Keratinocyte (primary cell): ENCODE data around the gene TTYH2. TPM values are rescaled to one million over a fixed set of nuclear protein-coding genes. Genes with fewer than 3 reads are reported as not detected.

Experiments
- DNase-seq: peaks from one replicate; pipeline ENCODE4 v3.0.0-alpha.2; 2011; ENCODE audit warnings: low read depth, missing footprints, low spot score
- FAIRE-seq: peaks from 2 replicates; lab custom pipeline; 2011; peaks lifted over from hg19 to GRCh38; lab: Jason Lieb, UNC
- H2AFZ ChIP-seq: 2 replicates; pipeline ENCODE4 v1.6.0; 2012; ENCODE audit warnings: low read length, control low read depth, inconsistent platforms; ENCODE audit not compliant: control insufficient read depth
- H3K27ac ChIP-seq: 2 replicates; pipeline ENCODE4 v1.5.1; 2011; ENCODE audit warnings: low read length; ENCODE audit not compliant: control insufficient read depth, insufficient read depth
- H3K27me3 ChIP-seq: 3 replicates; pipeline ENCODE4 v1.6.0; 2011; ENCODE audit warnings: low read length; ENCODE audit not compliant: control insufficient read depth, insufficient read depth; ENCODE audit errors: extremely low read depth
- H3K36me3 ChIP-seq, 2 experiments: 2 replicates in 1 of 2; 3 replicates in 1 of 2; pipeline ENCODE4 v1.5.1; 2011; ENCODE audit warnings: low read length in 2 of 2, mild to moderate bottlenecking in 1 of 2; ENCODE audit not compliant: control insufficient read depth in 2 of 2, insufficient read depth in 2 of 2; ENCODE audit errors: extremely low read depth in 1 of 2
- H3K4me1 ChIP-seq: 3 replicates; pipeline ENCODE4 v1.5.1; 2011; ENCODE audit warnings: low read length; ENCODE audit not compliant: control insufficient read depth, insufficient read depth; ENCODE audit errors: extremely low read depth
- H3K4me2 ChIP-seq: 3 replicates; pipeline ENCODE4 v1.6.0; 2011; ENCODE audit warnings: low read depth, low read length; ENCODE audit not compliant: control insufficient read depth, insufficient read depth; ENCODE audit errors: extremely low read depth
- H3K4me3 ChIP-seq, 3 experiments: fragments of 200-600 bp in 1 of 3; sonication (generic) in 1 of 3; 2 replicates in 2 of 3; 3 replicates in 1 of 3; pipeline ENCODE4 v1.5.1; 2011 to 2016; ENCODE audit warnings: low read length in 3 of 3, mild to moderate bottlenecking in 3 of 3, control low read depth in 2 of 3, inconsistent platforms in 1 of 3, low read depth in 1 of 3, mixed read lengths in 1 of 3, mixed run types in 1 of 3, moderate library complexity in 1 of 3; ENCODE audit not compliant: control insufficient read depth in 2 of 3, insufficient read depth in 2 of 3; ENCODE audit errors: extremely low read depth in 1 of 3
- H3K79me2 ChIP-seq: 2 replicates; pipeline ENCODE4 v1.6.0; 2012; ENCODE audit warnings: low read length; ENCODE audit not compliant: control insufficient read depth, insufficient read depth
- H3K9ac ChIP-seq: 3 replicates; pipeline ENCODE4 v1.6.0; 2011; ENCODE audit warnings: low read length; ENCODE audit not compliant: control insufficient read depth, insufficient read depth; ENCODE audit errors: extremely low read depth
- H3K9me1 ChIP-seq: 3 replicates; pipeline ENCODE4 v1.6.0; 2011; ENCODE audit warnings: low read length; ENCODE audit not compliant: control insufficient read depth, insufficient read depth; ENCODE audit errors: extremely low read depth
- H3K9me3 ChIP-seq: 2 replicates; pipeline ENCODE4 v1.5.1; 2012; ENCODE audit warnings: low read depth, low read length; ENCODE audit not compliant: control insufficient read depth
- H4K20me1 ChIP-seq: 3 replicates; pipeline ENCODE4 v1.6.0; 2011; ENCODE audit warnings: low read length; ENCODE audit not compliant: control insufficient read depth, insufficient read depth; ENCODE audit errors: extremely low read depth
- EZH2 ChIP-seq: IDR thresholded peaks from one replicate; pipeline ENCODE4 v1.6.1; 2012; ENCODE audit warnings: inconsistent platforms, mild to moderate bottlenecking, low read length, moderate library complexity
- dilution Hi-C: fragments of 300-500 bp; cut with MboI; formaldehyde crosslinking; loops from one replicate; pipeline ENCODE4 v1.7.0; 2020; ENCODE audit warnings: low sequenced_read_pairs; ENCODE audit not compliant: extremely low pct_ligation_motif_present
- polyA plus RNA-seq, 5 experiments: library from polyadenylated mRNA; depleted of rRNA in 3 of 5; stranded (reverse) in 3 of 5; stranded (forward) in 1 of 5; unstranded in 1 of 5; fragments of >200 nt; gene quantifications; 1 replicate in 1 of 5; 2 replicates in 3 of 5; 3 replicates in 1 of 5; pipeline versions ENCODE4 v1.2.1 to v1.2.3, GENCODE V29; 2011 to 2012; ENCODE audit warnings: missing spikeins in 2 of 5, low read depth in 1 of 5, low replicate concordance in 1 of 5
- TF ChIP-seq, protein P1 (sequence below), 3 experiments: IDR thresholded peaks in 1 of 3; conservative IDR thresholded peaks in 1 of 3; optimal IDR thresholded peaks in 1 of 3; 2 replicates in 2 of 3; 3 replicates in 1 of 3; pipeline versions ENCODE3 to v1.5.1; 2011; ENCODE audit warnings: low read length in 3 of 3, mild to moderate bottlenecking in 3 of 3, moderate library complexity in 2 of 3, control low read depth in 1 of 3, inconsistent platforms in 1 of 3; ENCODE audit not compliant: insufficient read depth in 2 of 3; ENCODE audit errors: extremely low read depth in 1 of 3

Gene TTYH2
- polyA plus RNA-seq, 1 donor (not counting 4 experiments of a cell fraction or from before 2014, with no cell fraction given): 3.7 TPM

DNA sequence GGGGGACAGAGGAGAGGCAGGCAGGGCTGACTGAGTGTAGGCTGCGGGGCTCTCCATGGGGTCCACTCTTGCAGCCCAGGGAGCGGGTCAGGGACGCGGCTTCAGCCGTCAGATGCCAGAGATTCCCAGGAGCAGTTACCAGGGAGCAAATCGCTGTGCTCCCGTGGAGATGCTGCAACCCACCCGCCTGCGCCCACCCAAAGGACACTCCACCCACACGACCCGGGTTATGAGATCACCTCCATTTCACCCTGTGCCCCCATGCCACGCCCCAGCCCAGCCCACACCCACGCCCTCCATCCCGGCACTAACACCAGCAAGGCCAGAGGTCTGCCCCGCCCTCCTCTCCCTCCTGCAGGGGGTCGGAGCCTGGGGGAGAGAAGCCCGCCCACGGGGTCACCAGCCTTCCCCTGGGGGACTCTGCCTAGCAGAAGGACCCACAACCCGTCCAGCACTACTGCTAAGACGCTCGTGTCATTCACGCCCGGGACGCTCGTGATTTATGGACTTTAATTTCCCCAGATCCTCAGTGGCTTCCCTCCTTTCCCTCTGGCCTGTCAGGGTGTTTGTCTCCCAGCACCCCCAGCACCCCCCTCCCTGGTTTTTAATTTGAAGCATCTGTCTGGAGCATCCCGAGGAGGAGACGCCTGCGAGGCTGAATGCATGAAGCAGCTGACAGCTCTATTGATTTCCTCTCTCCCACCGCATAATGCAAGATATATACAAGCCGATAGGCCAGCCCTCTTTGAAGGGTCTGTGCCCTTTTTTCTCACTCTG lies 16.6 kb upstream of the TTYH2 start:
- TF ChIP-seq, protein P1, sequence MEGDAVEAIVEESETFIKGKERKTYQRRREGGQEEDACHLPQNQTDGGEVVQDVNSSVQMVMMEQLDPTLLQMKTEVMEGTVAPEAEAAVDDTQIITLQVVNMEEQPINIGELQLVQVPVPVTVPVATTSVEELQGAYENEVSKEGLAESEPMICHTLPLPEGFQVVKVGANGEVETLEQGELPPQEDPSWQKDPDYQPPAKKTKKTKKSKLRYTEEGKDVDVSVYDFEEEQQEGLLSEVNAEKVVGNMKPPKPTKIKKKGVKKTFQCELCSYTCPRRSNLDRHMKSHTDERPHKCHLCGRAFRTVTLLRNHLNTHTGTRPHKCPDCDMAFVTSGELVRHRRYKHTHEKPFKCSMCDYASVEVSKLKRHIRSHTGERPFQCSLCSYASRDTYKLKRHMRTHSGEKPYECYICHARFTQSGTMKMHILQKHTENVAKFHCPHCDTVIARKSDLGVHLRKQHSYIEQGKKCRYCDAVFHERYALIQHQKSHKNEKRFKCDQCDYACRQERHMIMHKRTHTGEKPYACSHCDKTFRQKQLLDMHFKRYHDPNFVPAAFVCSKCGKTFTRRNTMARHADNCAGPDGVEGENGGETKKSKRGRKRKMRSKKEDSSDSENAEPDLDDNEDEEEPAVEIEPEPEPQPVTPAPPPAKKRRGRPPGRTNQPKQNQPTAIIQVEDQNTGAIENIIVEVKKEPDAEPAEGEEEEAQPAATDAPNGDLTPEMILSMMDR (optimal IDR thresholded peaks at IDR 0.05 in 1 of 3, IDR thresholded peaks at IDR 0.05 in 1 of 3, conservative IDR thresholded peaks at IDR 0.05 in 1 of 3; ENCODE audit: extremely low read depth in 1 of 3, insufficient read depth in 2 of 3, low read length in 3 of 3): no peak
- no peak for TF ChIP-seq EZH2
- H3K4me2 ChIP-seq: no peak overlapping the region
- no peak overlapping the region for H3K27ac ChIP-seq
- no peak overlapping the region for H3K4me3 ChIP-seq
- peaks cover 9% of the 10 kb centered on the region for H3K4me1 ChIP-seq
- H3K9ac ChIP-seq: no peak overlapping the region
- no peaks in the 10 kb centered on the region for H3K9me3 ChIP-seq
- FAIRE-seq (no peak), DNase-seq (no peak)
- no peaks in the 10 kb centered on the region for H3K9me1 ChIP-seq
- H4K20me1 ChIP-seq: no peaks in the 10 kb centered on the region
- H3K79me2 ChIP-seq: no peaks in the 10 kb centered on the region
- no peaks in the 10 kb centered on the region for H3K36me3 ChIP-seq
- H2AFZ ChIP-seq: no peak overlapping the region
- H3K27me3 ChIP-seq: peaks cover 39% of the 10 kb centered on the region
- dilution Hi-C loops: no loop called here

DNA sequence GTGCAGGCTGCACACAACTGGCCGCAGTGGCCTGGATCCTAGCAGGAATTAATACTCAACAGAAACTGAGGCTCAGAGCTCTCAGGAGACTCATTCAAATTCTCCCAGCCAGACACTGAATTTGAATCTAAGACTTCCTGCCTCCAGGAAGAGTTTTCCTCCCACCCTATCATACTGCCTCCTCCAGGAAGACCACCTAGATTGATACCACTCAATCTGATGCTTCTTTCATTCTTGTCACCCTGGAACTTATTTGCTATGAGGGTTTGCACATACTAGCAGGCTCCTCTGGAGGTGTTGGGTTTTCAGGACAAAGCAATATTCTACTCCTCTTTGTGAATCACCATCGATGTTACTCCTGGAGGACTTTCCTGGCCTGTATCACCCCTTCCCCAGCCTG lies 15.6 kb upstream of the TTYH2 start:
- H3K4me3 ChIP-seq: no peak overlapping the region
- H4K20me1 ChIP-seq: no peaks in the 10 kb centered on the region
- no peak overlapping the region for H3K4me2 ChIP-seq
- H3K36me3 ChIP-seq: no peaks in the 10 kb centered on the region
- dilution Hi-C loops: no loop called here
- TF ChIP-seq, protein P1 (optimal IDR thresholded peaks at IDR 0.05 in 1 of 3, IDR thresholded peaks at IDR 0.05 in 1 of 3, conservative IDR thresholded peaks at IDR 0.05 in 1 of 3; ENCODE audit: extremely low read depth in 1 of 3, insufficient read depth in 2 of 3, low read length in 3 of 3): no peak
- no peak for TF ChIP-seq EZH2
- FAIRE-seq (no peak), DNase-seq (no peak)
- H3K4me1 ChIP-seq: peaks cover 9% of the 10 kb centered on the region
- no peaks in the 10 kb centered on the region for H3K9me3 ChIP-seq
- H2AFZ ChIP-seq: no peak overlapping the region
- no peak overlapping the region for H3K27ac ChIP-seq
- H3K9ac ChIP-seq: no peak overlapping the region
- peaks cover 45% of the 10 kb centered on the region for H3K27me3 ChIP-seq
- H3K9me1 ChIP-seq: no peaks in the 10 kb centered on the region
- H3K79me2 ChIP-seq: no peaks in the 10 kb centered on the region
